ENCODE measurements around the gene TMEM203. TPM values are rescaled to one million over a fixed set of nuclear protein-coding genes. Genes with fewer than 3 reads are reported as not detected.
"Not testable (repeated sequence)": the region's sequence is repeated elsewhere in the genome, so short reads cannot be mapped to it uniquely, and the experiment has no call there.

The TMEM203 gene
- polyA plus RNA-seq, 1 donor from 2014 or later = 61.1 TPM

DNA sequence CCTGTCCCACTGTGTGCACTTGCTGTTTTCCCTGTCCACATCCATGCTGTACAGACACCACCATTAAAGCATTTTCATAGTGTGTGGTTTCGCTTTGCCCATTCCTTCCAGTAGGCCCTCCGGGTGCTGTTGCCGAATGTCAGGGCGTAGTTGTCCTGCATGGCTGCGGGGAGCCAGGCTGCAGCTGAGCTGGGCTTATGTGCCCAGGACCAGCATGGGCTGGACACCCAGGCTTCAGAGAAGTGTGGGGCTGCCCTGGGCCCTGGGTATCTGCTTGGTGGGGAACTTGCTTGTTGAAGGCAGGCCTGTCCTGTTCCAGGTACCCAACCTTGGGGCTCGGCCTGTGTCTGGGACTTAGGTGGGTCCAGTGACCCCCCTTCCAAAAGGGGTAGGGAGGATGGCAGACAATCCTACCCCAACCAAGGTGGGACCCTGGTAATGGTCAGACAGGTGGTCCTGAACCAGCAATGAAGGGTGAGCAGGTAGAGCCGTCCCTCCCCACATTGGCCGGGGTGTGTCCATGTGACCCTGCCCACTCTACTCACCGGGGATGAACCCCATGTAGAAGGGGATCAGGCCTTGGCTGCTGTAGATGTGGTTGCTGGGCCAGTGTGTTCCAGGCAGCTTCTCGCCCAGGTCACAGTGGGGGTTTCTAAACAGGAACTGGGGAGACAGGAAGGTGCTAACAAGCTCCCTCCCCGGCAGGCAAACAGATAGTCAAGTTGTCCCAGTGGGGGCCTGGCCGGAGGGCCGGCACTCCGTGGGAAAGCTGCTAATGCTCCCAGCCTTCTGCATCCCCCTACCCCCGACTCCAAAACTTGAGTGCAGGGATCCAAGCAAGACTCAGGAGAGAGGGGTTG, 38.4 kb upstream of the TMEM203 start:
- TF ChIP-seq EP300 (conservative IDR thresholded peaks at IDR 0.05; ENCODE audit: poor library complexity, severe bottlenecking) (no peak), POLR2AphosphoS5 (IDR thresholded peaks at IDR 0.05) (no peak), SMC3 (conservative IDR thresholded peaks at IDR 0.05; ENCODE audit: poor library complexity) (no peak), RAD21 (conservative IDR thresholded peaks at IDR 0.05) (no peak), MXI1 (conservative IDR thresholded peaks at IDR 0.05; ENCODE audit: poor library complexity, severe bottlenecking) (no peak), TAF1 (IDR thresholded peaks at IDR 0.05; ENCODE audit: low read depth) (no peak), CTCF (IDR thresholded peaks at IDR 0.05; ENCODE audit: poor library complexity, severe bottlenecking) (no peak), EZH2 (IDR thresholded peaks at IDR 0.05; ENCODE audit: borderline replicate concordance, insufficient read depth, low read length, poor library complexity, severe bottlenecking) (no peak)
- TF ChIP-seq, protein P1, sequence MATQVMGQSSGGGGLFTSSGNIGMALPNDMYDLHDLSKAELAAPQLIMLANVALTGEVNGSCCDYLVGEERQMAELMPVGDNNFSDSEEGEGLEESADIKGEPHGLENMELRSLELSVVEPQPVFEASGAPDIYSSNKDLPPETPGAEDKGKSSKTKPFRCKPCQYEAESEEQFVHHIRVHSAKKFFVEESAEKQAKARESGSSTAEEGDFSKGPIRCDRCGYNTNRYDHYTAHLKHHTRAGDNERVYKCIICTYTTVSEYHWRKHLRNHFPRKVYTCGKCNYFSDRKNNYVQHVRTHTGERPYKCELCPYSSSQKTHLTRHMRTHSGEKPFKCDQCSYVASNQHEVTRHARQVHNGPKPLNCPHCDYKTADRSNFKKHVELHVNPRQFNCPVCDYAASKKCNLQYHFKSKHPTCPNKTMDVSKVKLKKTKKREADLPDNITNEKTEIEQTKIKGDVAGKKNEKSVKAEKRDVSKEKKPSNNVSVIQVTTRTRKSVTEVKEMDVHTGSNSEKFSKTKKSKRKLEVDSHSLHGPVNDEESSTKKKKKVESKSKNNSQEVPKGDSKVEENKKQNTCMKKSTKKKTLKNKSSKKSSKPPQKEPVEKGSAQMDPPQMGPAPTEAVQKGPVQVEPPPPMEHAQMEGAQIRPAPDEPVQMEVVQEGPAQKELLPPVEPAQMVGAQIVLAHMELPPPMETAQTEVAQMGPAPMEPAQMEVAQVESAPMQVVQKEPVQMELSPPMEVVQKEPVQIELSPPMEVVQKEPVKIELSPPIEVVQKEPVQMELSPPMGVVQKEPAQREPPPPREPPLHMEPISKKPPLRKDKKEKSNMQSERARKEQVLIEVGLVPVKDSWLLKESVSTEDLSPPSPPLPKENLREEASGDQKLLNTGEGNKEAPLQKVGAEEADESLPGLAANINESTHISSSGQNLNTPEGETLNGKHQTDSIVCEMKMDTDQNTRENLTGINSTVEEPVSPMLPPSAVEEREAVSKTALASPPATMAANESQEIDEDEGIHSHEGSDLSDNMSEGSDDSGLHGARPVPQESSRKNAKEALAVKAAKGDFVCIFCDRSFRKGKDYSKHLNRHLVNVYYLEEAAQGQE (IDR thresholded peaks at IDR 0.05; ENCODE audit: borderline replicate concordance) = no peak
- Histone ChIP-seq H3K9me2 (ENCODE audit: insufficient read depth, low read length) (no peaks in the 10 kb centered on the region), H3K9ac (ENCODE audit: low read length) (no peak overlapping the region), H3K27me3 (ENCODE audit: insufficient read depth, low read depth, low read length) (no peaks in the 10 kb centered on the region), H3K4me2 (ENCODE audit: low read length) (no peak overlapping the region), H3K79me2 (replicated peaks; ENCODE audit: insufficient read depth, low read length) (peaks cover 14% of the 10 kb centered on the region), H3K4me3 (ENCODE audit: low read length) (no peak overlapping the region), H3K9me3 (ENCODE audit: low read length) (no peaks in the 10 kb centered on the region), H4K20me1 (ENCODE audit: insufficient read depth) (no peaks in the 10 kb centered on the region), H3K36me3 (ENCODE audit: insufficient read depth, low read length) (no peaks in the 10 kb centered on the region), H3K27ac (ENCODE audit: low read length) (no peak overlapping the region), H3F3A (ENCODE audit: insufficient read depth, low read length, poor library complexity, severe bottlenecking) (no peaks in the 10 kb centered on the region), H2AFZ (ENCODE audit: low read depth, low read length) (no peak overlapping the region)

- not testable (repeated sequence) for H3K9me2 ChIP-seq (ENCODE audit: insufficient read depth, low read length); H3F3A ChIP-seq (ENCODE audit: insufficient read depth, low read length, poor library complexity, severe bottlenecking); H3K27me3 ChIP-seq (ENCODE audit: insufficient read depth, low read depth, low read length); H3K4me2 ChIP-seq (ENCODE audit: low read length); H3K36me3 ChIP-seq (ENCODE audit: insufficient read depth, low read length); H3K27ac ChIP-seq (ENCODE audit: low read length); H3K4me3 ChIP-seq (ENCODE audit: low read length); H3K9ac ChIP-seq (ENCODE audit: low read length); H2AFZ ChIP-seq (ENCODE audit: low read depth, low read length); H4K20me1 ChIP-seq (ENCODE audit: insufficient read depth); H3K9me3 ChIP-seq (ENCODE audit: low read length)
- peaks cover 14% of the 10 kb centered on the region for H3K79me2 ChIP-seq (replicated peaks; ENCODE audit: insufficient read depth, low read length)
Measured at GRCh38 chr9:137243266-137243625, 37.8 kb upstream of the TMEM203 start.
